HG03378 (cell line): ENCODE measurements around the gene IFITM2.
"Not testable (repeated sequence)": the region's sequence is repeated elsewhere in the genome, so short reads cannot be mapped to it uniquely, and the experiment has no call there.

Source experiments
- ATAC-seq: cut with Tn5 transposase; IDR thresholded peaks from one replicate; pipeline ENCODE4 v1.9.1; 2021; ENCODE audit warnings: mild to moderate bottlenecking, moderate library complexity; ENCODE audit not compliant: unreplicated experiment

The IFITM2 gene

DNA sequence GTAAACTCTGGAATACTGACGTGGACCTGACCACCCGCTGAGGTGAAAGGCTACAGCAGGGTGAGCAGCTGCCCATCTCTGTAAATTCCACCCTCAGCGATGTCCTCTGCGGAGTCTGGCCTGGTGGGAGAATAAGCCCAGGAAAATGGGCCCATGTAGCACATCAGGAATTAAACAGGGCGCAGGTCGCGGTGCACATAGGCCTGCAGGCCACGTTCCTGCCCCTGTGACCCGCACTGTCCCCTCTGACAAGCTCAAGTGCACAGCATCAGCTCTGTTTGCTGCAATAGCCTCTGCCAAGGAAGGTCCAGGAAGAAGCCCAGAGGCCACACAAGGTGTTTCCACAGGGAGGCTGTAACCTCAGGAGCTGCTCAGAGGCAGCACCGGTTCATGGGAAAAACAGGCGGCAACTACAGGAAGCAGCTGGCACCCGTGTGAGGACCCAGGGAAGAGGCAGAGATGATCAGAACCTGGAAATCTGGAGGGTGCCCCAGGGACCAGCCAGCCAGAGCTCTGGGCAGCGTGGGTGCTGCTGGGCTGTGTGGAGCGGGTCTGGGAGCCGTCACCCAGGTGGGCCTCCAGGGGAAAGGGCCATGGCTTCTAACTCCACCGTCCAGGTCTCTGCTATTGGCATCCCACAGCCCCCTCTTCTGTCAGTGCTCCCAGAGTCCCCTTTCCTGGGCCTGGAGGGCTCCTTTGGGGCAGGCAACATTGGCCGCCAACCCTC is 808 bp upstream of the IFITM2 start:
- ATAC-seq: no peak

DNA sequence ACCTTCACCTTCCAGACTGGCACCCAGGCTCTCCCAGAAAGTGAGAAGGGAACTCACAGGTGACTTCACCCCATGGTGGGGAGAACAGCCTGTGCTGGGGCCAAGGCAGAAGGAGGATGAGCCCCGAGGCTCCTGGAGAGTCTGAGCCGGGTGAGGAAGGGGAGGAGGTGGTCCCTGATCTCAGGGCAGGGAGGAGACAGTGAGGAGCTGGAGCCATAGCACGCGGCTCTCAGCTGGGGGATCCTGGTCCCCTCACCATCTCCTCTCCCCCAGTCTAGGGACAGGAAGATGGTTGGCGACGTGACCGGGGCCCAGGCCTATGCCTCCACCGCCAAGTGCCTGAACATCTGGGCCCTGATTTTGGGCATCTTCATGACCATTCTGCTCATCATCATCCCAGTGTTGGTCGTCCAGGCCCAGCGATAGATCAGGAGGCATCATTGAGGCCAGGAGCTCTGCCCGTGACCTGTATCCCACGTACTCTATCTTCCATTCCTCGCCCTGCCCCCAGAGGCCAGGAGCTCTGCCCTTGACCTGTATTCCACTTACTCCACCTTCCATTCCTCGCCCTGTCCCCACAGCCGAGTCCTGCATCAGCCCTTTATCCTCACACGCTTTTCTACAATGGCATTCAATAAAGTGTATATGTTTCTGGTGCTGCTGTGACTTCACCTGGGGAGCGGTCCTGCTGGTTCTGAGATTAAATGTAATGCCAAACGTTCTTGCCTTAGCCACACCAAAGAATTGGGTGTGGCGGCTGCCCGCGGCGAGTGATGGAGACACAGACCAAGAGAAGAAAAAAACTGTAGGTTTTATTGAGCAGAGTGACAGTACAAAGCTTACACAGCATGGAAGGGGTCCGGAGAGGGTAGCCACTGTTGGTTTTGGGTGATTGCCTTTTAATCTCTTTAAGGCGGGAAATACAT is 1.4 kb downstream of the IFITM2 start:
- not testable (repeated sequence) for ATAC-seq

DNA sequence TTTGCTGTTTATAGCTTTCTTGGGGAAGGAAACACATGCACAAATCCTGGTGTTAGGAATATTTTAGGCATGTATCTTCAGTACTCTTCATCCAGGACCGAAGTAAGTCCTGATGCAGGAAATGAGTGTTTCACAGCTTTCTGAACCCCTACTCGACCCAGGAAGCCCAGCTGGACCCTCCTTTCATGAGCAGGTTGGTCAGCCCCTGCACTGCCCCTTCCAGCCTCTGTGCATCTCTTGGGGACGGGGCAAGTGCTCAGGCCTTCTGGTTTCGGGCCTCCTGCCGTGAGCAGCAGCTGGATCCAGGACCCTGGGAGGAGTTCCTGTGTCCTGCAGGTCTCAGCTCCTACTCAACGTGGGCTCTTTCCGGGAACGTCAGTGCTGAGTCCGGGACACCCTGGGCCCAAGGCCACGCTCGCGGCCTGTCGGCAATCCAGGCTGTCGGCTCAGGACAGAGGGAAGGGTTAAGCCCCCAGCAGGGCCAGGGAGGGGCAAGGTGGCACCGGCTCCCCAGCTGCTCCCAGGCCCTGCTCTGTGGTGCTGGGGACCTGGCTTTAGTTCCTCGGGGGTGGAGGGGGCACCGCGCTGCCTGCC is 2.5 kb downstream of the IFITM2 start:
- ATAC-seq: not testable (repeated sequence)

DNA sequence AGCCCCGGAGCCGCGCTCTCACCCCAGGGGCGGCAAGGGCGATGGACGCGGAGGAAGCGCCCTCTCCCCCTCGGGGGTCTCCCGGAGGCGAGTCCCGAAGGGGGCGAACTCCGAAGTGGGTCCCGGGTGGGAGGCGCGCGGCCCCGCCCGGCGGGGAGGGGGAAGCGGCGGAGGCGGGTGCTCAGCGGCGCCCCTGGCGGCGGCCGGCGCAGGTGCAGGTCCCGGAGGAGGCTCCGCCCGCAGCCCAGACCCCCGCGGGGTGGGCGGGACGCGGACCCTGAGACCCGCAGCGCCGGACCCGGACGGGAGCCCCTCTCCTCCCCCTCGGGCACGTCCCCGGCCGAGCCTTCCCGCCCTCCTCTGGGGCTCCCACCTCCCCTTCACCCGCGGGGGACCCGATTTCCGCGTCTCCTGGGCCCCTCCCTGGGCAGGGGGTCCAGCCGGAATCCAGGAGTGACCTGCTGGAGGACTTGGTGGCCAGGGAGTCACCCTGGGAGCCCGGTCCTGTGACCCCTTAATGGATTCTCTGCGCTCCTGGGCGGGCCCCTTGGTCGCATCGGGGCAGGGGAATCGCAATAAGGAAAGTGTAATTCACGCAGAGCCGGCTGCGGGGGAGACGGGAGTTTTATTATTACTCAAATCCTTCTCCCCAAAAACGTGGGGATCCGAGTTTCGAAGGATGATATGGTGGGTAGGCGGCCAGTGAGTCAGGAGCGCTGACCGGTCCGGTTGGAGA is 3.6 kb downstream of the IFITM2 start:
- not testable (repeated sequence) for ATAC-seq

DNA sequence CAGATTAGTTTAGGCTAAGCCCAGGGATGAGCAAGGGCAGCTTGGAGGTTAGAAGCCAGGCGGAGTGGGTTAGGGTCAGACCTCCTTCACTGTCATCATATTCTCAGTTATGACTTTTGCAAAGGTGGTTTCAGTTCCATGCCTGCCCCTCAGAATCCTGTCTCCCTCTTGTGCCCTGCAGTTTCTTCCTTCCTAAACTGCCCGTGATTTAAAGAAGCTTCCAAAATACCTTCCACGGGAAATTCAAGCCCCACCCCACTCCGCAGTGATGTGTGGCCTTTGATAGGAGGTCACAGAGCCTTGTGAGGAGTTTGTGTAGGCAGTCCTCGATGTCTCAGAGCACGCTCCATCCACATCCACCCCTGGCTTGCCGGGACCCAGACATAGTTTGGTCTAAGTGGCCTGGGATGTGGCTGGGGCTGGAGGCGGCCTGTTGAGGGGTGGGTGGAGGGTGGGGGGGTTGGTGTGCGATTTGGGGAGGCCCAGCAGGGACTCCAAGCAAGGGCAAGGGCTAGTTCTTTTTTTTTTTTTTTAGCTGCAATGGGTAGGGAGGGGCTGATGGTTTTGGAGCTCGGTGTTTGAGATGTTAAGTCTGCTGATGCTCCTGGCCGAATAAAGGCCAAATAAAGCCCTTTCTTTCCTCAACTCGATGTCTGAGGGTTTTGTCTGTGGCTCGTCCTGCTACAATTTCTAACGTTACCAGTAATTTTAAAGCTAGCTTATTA is 4.6 kb downstream of the IFITM2 start:
- no peak for ATAC-seq

DNA sequence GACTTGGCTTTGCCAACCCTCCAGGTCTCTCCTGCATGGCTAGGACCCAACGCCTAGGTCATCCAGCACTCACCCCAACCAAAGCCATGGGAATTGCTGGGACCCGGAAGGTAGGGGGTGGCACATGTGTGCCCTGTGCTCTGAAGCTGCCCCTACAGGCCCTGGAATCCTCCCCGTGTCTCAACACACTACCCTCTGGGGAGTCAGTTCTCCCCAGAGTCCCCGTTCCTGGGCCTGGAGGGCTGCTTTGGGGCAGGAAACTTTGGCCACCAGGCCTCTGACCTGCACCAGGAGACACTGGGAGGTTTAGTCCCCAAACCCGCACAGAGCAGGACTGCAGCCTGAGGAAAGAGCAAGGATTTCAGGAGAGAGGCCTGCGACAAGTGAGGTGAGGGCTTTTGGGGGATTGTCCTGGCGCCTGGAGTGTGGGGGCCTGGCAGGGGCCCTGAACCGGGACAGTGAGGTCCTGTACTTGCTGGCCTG is 5.7 kb downstream of the IFITM2 start:
- ATAC-seq: no peak

DNA sequence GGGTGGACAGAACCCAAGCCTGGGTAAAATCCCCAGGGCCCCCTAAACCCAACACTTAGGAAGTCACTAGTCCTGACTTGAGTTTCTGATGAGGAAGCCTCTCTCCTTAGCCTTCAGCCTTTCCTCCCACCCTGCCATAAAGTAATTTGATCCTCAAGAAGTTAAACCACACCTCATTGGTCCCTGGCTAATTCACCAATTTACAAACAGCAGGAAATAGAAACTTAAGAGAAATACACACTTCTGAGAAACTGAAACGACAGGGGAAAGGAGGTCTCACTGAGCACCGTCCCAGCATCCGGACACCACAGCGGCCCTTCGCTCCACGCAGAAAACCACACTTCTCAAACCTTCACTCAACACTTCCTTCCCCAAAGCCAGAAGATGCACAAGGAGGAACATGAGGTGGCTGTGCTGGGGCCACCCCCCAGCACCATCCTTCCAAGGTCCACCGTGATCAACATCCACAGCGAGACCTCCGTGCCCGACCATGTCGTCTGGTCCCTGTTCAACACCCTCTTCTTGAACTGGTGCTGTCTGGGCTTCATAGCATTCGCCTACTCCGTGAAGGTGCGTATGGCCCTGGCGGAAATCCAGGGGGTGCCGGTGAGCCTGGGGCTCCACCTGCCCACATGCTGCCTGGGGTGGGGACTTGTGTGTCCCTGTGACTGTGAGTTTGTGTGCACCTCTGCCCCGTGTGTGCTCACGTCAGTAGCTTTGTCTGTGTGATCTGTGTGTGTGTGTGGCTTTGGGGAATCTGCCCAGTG is 6.4 kb downstream of the IFITM2 start, which contains the start of gene IFITM1:
TSS of gene IFITM1 (plus strand) at position 254 of the 767 bp plus-strand sequence. CDS start at position 385, 131 bp downstream.
- ATAC-seq: no peak

DNA sequence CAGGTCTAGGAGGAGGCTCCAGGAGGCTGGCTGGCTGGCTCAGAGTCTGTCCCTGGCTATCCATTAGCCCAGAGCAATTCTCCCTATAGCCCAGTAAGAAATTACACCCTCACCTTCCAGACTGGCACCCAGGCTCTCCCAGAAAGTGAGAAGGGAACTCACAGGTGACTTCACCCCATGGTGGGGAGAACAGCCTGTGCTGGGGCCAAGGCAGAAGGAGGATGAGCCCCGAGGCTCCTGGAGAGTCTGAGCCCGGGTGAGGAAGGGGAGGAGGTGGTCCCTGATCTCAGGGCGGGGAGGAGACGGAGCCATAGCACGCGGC is 6.9 kb downstream of the IFITM2 start:
- ATAC-seq: not testable (repeated sequence)

DNA sequence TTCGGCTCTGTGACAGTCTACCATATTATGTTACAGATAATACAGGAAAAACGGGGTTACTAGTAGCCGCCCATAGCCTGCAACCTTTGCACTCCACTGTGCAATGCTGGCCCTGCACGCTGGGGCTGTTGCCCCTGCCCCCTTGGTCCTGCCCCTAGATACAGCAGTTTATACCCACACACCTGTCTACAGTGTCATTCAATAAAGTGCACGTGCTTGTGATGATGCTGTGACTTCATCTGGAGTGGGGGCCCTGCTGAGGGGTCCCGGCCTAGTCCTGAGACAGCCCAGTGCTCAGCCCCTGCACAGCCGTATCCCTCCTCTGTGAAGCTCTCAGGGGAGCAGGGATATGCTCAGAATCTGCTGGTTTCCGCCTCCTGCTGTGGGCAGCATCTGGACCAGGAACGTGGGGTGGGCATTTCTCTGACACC is 7.5 kb downstream of the IFITM2 start:
- ATAC-seq: no peak

DNA sequence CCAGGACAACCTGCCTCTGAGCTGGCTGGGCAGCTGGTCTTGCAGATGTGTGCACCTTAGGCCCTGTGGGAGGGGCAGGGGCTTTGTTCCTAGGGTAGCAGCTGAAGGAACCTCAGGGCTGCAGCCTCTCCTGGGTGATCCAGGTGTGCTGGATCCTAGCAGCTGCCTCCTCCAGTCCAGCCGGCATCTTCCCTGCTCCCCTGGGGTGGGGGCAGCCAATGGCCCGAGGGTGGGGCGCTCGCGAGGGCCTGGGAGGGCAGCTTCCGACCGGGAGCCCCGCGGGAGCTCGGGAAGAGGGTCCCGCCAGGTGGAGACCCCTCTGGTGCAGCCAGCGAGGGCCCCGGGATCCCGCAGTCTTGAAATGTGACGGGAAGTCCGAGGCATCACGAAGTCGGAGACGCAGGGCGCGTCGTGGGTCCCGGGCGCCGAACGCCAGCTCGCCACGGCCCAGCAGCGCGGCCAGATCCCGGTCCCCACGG is 7.9 kb downstream of the IFITM2 start:
- ATAC-seq: no peak

DNA sequence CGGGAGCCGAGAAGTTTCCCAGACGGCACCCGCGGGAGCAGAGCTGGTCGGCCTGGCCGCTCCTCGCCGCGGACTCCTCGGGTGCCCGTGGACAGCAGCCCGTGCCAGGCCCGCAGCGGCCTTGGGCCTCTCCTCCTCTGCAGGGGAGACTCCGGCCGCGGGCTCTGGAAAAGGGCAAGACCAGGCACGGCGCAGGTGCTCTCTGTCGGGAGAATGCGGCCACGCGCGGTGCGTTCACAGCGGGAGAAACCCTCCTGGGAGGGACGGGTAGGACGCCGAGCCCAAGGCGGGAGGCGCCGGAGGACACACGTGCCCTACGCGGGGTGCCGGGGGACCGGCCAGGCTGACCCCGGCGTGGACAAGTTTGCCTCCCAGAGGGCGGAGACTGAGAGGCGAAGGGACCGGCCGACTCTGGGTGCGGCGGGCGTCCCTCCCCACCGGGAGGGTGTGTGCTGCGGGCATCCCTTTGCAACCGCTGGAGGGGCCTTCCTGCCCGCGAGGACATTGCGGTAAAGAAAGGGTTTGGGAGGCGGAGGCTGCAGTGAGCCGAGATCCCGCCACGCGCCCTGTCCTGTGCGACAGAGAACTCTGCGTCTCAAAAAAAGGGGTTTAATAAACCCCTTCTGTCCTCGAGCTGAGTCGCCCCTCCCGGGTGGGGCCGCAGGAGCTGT is 8.6 kb downstream of the IFITM2 start:
- ATAC-seq: no peak

DNA sequence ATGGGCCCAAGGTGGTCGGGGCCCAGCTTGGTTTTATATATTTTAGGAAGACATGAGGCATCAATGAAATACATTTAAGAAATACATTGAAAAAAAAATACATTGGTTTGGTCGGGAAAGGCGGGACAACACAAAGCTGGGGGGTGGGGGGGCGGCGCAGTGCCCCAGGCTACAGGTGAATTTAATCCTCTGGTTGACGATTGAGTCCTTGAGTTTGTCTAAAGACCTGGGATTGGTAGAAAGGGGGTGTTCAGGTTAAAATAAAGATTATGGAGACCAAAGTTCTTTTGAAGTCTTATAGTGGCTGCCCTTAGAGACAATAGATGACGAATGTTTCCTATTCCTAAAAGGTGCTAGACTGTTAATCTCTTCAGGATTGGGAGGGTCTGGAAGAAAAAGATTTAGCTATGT is 9.3 kb downstream of the IFITM2 start:
- no peak for ATAC-seq

DNA sequence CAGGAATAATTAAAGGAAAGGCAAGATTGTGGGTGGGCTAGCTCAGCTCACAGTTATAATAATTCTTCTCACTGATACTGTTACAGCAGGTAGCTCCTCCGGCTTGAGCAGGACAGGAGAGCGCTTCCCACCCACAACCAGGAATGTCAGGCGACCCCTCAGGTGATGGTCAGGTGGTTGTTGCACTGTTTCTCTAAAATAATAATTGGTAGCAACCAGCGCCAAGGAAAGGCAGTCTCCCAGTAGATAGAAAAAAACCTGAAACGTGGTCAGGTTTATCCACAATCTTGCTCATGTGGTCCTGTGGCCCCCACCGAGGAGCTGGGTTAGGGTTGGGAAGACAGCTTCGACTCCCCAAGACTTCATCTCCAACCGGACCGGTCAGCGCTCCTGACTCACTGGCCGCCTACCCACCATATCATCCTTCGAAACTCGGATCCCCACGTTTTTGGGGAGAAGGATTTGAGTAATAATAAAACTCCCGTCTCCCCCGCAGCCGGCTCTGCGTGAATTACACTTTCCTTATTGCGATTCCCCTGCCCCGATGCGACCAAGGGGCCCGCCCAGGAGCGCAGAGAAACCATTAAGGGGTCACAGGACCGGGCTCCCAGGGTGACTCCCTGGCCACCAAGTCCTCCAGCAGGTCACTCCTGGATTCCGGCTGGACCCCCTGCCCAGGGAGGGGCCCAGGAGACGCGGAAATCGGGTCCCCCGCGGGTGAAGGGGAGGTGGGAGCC is 10.2 kb downstream of the IFITM2 start:
- not testable (repeated sequence) for ATAC-seq

DNA sequence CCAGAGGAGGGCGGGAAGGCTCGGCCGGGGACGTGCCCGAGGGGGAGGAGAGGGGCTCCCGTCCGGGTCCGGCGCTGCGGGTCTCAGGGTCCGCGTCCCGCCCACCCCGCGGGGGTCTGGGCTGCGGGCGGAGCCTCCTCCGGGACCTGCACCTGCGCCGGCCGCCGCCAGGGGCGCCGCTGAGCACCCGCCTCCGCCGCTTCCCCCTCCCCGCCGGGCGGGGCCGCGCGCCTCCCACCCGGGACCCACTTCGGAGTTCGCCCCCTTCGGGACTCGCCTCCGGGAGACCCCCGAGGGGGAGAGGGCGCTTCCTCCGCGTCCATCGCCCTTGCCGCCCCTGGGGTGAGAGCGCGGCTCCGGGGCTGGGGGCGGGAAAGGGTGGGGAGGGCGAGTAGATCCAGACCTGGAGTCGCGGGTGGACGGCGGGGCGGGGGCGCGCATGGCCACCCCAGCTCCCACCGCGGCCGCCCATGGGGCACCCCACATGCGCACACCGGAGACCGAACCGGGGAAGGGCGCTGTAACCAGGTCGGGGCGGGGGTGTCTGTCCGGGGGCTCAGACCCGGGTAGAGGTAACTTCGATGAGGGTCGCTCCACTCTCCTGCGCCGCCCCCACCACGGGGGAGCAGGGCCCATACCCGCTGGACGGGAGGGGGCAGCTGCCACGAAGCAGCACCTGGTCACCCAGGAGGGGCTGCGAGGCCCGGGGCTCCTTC is 10.9 kb downstream of the IFITM2 start:
- not testable (repeated sequence) for ATAC-seq

DNA sequence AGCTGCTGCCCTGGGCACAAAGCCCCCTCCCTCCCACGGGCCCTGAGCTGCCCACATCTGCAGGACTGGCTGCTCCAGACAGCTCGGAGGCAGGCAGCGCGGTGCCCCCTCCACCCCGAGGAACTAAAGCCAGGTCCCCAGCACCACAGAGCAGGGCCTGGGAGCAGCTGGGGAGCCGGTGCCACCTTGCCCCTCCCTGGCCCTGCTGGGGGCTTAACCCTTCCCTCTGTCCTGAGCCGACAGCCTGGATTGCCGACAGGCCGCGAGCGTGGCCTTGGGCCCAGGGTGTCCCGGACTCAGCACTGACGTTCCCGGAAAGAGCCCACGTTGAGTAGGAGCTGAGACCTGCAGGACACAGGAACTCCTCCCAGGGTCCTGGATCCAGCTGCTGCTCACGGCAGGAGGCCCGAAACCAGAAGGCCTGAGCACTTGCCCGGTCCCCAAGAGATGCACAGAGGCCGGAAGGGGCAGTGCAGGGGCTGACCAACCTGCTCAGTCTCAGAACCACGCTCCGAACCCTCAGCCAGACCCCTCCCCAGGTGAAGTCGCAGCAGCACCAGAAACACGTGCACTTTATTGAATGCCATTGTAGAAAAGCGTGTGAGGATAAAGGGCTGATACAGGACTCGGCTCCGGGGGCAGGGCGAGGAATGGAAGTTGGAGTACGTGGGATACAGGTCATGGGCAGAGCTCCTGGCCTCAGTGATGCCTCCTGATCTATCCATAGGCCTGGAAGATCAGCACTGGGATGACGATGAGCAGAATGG is 11.7 kb downstream of the IFITM2 start:
- not testable (repeated sequence) for ATAC-seq

DNA sequence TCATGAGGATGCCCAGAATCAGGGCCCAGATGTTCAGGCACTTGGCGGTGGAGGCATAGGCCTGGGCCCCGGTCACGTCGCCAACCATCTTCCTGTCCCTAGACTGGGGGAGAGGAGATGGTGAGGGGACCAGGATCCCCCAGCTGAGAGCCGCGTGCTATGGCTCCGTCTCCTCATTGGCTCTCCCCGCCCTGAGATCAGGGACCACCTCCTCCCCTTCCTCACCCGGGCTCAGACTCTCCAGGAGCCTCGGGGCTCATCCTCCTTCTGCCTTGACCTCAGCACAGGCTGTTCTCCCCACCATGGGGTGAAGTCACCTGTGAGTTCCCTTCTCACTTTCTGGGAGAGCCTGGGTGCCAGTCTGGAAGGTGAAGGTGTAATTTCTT is 12.3 kb downstream of the IFITM2 start:
- not testable (repeated sequence) for ATAC-seq

DNA sequence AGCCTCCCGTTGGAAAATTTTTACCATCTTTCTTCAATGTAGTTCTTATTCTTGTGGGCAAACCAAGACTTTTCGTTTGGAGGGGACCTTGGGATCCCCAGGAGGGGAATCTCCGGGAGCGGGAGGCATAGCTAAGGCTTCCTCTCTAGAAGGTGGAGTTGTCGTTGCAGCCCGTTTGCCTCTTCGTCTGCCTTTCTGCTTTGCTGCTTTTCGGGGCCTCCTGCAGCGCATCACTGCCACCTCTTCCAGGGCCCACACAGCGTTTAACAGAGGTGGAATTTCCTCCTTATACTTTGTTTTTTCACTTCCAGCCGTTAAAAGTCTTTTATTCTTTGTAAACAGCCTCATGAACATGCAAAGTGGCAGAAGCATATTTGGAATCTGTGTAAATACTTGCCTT is 16.5 kb downstream of the IFITM2 start:
- no peak for ATAC-seq
